Measurements from ENCODE around the gene NEK2. TPM values are rescaled to one million over a fixed set of nuclear protein-coding genes. Genes with fewer than 3 reads are reported as not detected.
"Not testable (repeated sequence)": the region's sequence is repeated elsewhere in the genome, so short reads cannot be mapped to it uniquely, and the experiment has no call there.

NEK2 gene
- total RNA-seq, 1 donor from 2014 or later, result 0.26 TPM

DNA sequence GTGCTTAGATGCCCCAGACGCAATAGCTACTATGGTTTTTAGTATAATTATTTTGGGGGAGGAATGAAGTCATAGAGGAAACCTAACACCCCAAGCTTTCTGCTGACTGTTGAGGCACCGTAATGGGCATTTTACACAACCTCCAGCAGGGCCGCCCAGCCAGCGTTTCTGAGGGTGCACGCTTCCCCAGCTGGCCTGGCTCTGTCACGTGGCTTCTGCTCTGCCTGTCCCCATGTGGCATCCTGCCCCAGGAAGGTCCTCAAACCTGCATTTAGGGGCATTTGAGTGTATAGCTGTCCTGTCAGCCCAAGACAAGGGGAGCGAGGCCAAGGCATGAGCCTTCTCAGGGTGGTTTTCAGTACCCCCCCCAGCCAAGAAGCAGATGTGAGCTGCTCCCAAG lies 10.4 kb upstream of the NEK2 start:
- Histone ChIP-seq H3K4me3 (ENCODE audit: low read depth, low read length) (no peak overlapping the region), H3K27me3 (ENCODE audit: control insufficient read depth, insufficient read depth, low read length) (no peaks in the 10 kb centered on the region), H3K36me3 (ENCODE audit: control insufficient read depth, insufficient read depth, low read length) (no peaks in the 10 kb centered on the region)
- FAIRE-seq (no peak), DNase-seq (ENCODE audit: low read depth) (no peak)
- TF ChIP-seq, protein P1, sequence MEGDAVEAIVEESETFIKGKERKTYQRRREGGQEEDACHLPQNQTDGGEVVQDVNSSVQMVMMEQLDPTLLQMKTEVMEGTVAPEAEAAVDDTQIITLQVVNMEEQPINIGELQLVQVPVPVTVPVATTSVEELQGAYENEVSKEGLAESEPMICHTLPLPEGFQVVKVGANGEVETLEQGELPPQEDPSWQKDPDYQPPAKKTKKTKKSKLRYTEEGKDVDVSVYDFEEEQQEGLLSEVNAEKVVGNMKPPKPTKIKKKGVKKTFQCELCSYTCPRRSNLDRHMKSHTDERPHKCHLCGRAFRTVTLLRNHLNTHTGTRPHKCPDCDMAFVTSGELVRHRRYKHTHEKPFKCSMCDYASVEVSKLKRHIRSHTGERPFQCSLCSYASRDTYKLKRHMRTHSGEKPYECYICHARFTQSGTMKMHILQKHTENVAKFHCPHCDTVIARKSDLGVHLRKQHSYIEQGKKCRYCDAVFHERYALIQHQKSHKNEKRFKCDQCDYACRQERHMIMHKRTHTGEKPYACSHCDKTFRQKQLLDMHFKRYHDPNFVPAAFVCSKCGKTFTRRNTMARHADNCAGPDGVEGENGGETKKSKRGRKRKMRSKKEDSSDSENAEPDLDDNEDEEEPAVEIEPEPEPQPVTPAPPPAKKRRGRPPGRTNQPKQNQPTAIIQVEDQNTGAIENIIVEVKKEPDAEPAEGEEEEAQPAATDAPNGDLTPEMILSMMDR (IDR thresholded peaks at IDR 0.05; ENCODE audit: insufficient read depth, low read length, severe bottlenecking), result no peak

DNA sequence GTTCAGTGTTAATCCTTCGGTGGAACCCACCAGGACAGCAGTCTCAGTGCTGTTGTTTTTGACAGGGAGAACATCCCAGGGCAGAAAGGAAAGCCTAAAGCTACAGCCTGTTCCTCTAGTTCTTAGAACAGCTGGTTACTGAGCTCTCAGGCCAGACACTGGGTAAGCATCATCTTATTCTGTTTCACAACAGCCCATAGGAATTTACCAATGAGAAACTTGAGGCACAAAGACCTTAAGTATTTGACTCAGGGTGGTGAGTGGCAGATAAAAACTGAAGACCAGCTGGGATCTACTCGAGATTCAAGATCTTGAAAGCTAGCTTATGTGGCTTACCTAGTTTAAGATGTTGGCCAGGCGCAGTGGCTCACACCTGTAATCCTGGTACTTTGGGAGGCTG lies 9.4 kb upstream of the NEK2 start:
- no peak overlapping the region for H3K4me3 ChIP-seq (ENCODE audit: low read depth, low read length)
- H3K36me3 ChIP-seq (ENCODE audit: control insufficient read depth, insufficient read depth, low read length), result no peaks in the 10 kb centered on the region
- DNase-seq (ENCODE audit: low read depth) (no peak), FAIRE-seq (no peak)
- TF ChIP-seq, protein P1 (IDR thresholded peaks at IDR 0.05; ENCODE audit: insufficient read depth, low read length, severe bottlenecking), result no peak
- no peaks in the 10 kb centered on the region for H3K27me3 ChIP-seq (ENCODE audit: control insufficient read depth, insufficient read depth, low read length)

DNA sequence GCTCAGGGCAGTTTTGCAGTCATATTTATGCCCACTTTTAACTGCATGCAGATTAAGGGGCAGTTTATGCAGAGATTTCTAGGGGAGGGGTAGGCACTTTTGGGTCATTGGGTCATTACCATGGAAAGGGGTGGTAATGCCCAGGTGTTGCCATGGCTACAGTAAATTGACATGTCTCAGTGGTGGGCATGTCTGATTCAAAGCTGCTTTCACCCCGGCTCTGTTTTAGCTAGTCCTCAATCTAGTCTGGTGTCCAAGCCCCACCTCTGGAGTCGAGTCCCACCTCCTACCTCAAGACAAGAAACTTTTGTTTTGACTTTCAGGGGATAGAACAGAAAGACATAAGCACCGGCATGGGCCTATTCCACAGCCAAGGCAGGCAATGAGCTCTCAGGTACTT lies 8.9 kb upstream of the NEK2 start:
- FAIRE-seq (no peak), DNase-seq (ENCODE audit: low read depth) (no peak)
- Histone ChIP-seq H3K27me3 (ENCODE audit: control insufficient read depth, insufficient read depth, low read length) (no peaks in the 10 kb centered on the region), H3K4me3 (ENCODE audit: low read depth, low read length) (no peak overlapping the region), H3K36me3 (ENCODE audit: control insufficient read depth, insufficient read depth, low read length) (no peaks in the 10 kb centered on the region)
- TF ChIP-seq, protein P1 (IDR thresholded peaks at IDR 0.05; ENCODE audit: insufficient read depth, low read length, severe bottlenecking), result no peak

DNA sequence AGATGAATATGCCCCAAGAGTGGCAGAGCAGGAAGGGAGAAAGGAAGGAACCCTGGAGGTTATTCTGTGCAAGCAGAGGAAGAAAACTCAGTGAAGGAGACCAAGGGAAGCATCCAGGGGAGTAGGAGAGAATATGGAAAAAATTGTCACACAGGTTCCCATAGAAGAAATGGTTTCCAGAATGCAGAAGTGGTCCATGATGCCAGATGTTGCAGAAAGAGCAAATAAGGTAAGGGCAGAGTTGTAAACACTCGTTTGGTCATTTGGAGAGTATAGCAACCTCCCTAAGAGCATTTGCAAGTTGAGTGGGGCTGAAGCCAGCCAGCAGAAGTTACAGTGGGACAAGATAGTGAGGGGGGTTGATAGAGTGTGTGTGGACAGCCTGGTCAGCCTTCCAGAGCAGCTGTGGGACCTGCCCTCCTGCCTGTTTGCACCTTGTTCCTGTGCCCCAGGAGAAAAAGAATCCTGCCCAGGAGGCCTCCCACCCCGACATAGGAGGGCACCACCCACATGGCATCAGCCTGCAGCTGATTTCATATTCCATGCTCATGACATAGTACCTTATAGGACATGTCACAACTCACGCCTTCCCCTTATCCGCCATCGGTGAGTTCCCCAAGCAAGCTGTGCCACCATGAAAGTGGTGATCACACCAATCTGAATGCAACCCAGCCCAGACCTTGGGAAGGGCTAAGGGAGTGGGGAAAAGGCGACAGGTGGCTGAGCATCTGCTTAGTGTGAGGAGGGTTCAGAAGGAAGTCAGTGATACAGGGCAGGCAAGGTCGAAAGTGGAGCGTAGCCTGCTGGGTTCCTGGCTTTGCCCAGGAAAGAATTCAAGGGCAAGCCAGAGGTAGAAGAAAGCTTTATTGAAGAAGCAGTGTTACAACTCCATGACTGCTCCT lies 8.2 kb upstream of the NEK2 start:
- FAIRE-seq (no peak), DNase-seq (ENCODE audit: low read depth) (no peak)
- H3K36me3 ChIP-seq (ENCODE audit: control insufficient read depth, insufficient read depth, low read length), result no peaks in the 10 kb centered on the region
- H3K4me3 ChIP-seq (ENCODE audit: low read depth, low read length), result no peak overlapping the region
- TF ChIP-seq, protein P1 (IDR thresholded peaks at IDR 0.05; ENCODE audit: insufficient read depth, low read length, severe bottlenecking), result no peak
- no peaks in the 10 kb centered on the region for H3K27me3 ChIP-seq (ENCODE audit: control insufficient read depth, insufficient read depth, low read length)

DNA sequence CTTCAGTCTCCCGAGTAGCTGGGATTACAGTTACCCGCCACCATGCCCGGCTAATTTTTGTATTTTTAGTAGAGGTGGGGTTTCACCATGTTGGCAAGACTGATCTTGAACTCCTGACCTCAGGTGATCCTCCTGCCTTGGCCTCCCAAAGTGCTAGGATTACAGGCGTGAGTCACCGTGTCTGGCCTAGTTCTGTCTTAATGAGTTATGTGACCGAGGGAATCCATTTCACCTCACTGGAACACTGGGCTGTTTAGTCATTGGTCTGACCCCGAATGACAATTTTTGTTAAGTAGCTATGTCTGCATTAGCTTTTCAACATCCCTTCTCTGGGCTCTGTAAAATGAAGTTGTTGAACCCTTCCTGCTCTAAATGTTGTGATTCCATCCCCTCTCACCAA lies 6.8 kb upstream of the NEK2 start:
- not testable (repeated sequence) for H3K27me3 ChIP-seq (ENCODE audit: control insufficient read depth, insufficient read depth, low read length); H3K36me3 ChIP-seq (ENCODE audit: control insufficient read depth, insufficient read depth, low read length); DNase-seq (ENCODE audit: low read depth); FAIRE-seq; H3K4me3 ChIP-seq (ENCODE audit: low read depth, low read length)

DNA sequence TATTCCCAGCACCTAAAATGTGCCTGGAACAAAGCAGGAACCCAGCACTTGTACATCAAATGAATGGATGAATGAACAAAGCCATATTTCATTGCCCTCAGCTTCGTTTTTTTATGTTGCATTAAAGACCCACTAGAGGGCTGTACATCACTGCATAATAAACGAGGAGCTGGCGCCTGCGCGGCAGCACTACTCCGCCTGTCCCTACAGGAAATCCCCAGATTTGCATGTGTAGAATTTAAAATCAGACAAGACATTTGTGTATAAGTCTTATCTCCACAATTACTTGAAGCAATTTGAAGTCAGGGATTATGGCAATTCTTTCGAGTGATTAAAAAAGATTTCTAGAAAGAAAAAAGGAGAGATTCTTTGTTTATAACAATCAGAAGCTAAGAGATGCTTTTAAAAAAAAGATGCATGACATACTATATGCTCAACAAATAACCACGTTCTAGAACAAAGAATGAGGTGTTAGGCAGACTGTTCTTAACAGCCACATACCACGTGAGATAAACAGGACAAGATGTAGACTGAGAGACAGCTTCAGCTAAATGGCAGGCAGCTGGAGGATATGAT lies 5.4 kb upstream of the NEK2 start:
- no peak for FAIRE-seq
- H3K27me3 ChIP-seq (ENCODE audit: control insufficient read depth, insufficient read depth, low read length), result no peaks in the 10 kb centered on the region
- DNase-seq (ENCODE audit: low read depth), result peak; percentile 83
- H3K4me3 ChIP-seq (ENCODE audit: low read depth, low read length), result no peak overlapping the region
- TF ChIP-seq, protein P1 (IDR thresholded peaks at IDR 0.05; ENCODE audit: insufficient read depth, low read length, severe bottlenecking), result peak; percentile 63
- H3K36me3 ChIP-seq (ENCODE audit: control insufficient read depth, insufficient read depth, low read length), result no peaks in the 10 kb centered on the region
